CD4-positive, alpha-beta T cell treated with Interleukin-2 at 100 ng/mL for 4 hours (primary cell): ENCODE data around the gene MBTD1.
"Not testable (repeated sequence)": the region's sequence is repeated elsewhere in the genome, so short reads cannot be mapped to it uniquely, and the experiment has no call there.

ENCODE experiments used
- DNase-seq: peaks from one replicate; pipeline ENCODE4 v3.0.0-alpha.2; 2020; ENCODE audit warnings: low spot score

The MBTD1 gene

GRCh38 chr17:51255673-51256072 lies 4.2 kb downstream of the MBTD1 start:
- DNase-seq, result no peak

- DNase-seq, result no peak
These were observed 8.8 kb downstream of the MBTD1 start for GRCh38 chr17:51251010-51251409.

GRCh38 chr17:51250314-51250840 lies 9.5 kb downstream of the MBTD1 start:
- DNase-seq, result no peak

GRCh38 chr17:51245535-51245934 lies 14.3 kb downstream of the MBTD1 start:
- no peak for DNase-seq

- DNase-seq, result no peak
These were observed 15.8 kb downstream of the MBTD1 start for GRCh38 chr17:51244041-51244440.

- DNase-seq, result no peak
These were observed 19.6 kb downstream of the MBTD1 start for GRCh38 chr17:51240275-51240674.

- DNase-seq, result no peak
These were observed 21.5 kb downstream of the MBTD1 start for GRCh38 chr17:51238255-51238887.

GRCh38 chr17:51234162-51234561 lies 25.7 kb downstream of the MBTD1 start:
- no peak for DNase-seq

GRCh38 chr17:51231999-51232398 lies 27.9 kb downstream of the MBTD1 start:
- no peak for DNase-seq

GRCh38 chr17:51230306-51230705 lies 29.5 kb downstream of the MBTD1 start:
- DNase-seq, result no peak

GRCh38 chr17:51229889-51230288 lies 30.0 kb downstream of the MBTD1 start:
- no peak for DNase-seq

GRCh38 chr17:51228161-51228560 lies 31.7 kb downstream of the MBTD1 start:
- DNase-seq, result no peak

- not testable (repeated sequence) for DNase-seq
These were observed 34.3 kb downstream of the MBTD1 start for GRCh38 chr17:51225523-51225922.

- no peak for DNase-seq
These were observed 35.2 kb downstream of the MBTD1 start for GRCh38 chr17:51224402-51225262.

- DNase-seq, result no peak
These were observed 38.5 kb downstream of the MBTD1 start for GRCh38 chr17:51221322-51221721.

- no peak for DNase-seq
These were observed 41.9 kb downstream of the MBTD1 start for GRCh38 chr17:51217946-51218345.

- no peak for DNase-seq
These were observed 44.9 kb downstream of the MBTD1 start for GRCh38 chr17:51214920-51215319.

- DNase-seq, result no peak
These were observed 56.0 kb downstream of the MBTD1 start for GRCh38 chr17:51203838-51204237.

- no peak for DNase-seq
These were observed 59.0 kb downstream of the MBTD1 start for GRCh38 chr17:51200846-51201245.

GRCh38 chr17:51200295-51200694 lies 59.6 kb downstream of the MBTD1 start:
- DNase-seq, result peak; percentile 26

- DNase-seq, result no peak
These were observed 62.1 kb downstream of the MBTD1 start for GRCh38 chr17:51197754-51198153.

- no peak for DNase-seq
These were observed 68.0 kb downstream of the MBTD1 start for GRCh38 chr17:51191895-51192294.

- DNase-seq, result no peak
These were observed 70.2 kb downstream of the MBTD1 start for GRCh38 chr17:51189628-51190027.
